Kidney capillary endothelial cell (primary cell): ENCODE results near the gene PNLIP.

Source experiments
- DNase-seq: peaks from one replicate; pipeline ENCODE4 v3.0.0-alpha.2; 2018; ENCODE audit warnings: low spot score

Gene PNLIP

DNA sequence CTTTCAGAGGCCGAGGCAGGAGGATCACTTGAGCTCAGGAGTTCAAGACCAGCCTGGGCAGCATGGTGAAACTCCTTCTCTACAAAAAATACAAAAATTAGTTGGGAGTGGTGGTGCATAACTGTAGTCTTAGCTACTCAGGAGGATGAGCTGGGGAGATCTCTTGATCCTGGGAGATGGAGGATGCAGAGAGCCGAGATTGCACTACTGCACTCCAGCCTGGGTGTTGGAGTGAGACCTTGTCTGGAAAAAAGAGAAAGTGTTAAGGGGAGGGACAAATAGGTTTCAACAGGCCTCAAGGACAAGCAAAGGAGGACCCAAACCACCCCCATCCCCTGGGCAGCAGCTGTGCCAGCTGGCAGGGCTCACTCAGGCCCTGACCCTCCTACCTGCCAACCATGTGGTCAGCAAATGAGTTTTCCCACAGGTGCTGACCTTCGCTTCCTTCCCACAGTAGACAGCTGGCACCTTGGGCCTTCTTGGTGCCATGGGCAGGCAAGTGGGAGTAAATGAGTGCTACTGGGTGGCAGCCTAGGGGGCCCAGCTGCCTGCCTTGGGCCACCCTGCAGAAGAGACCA lies 69.6 kb downstream of the PNLIP start:
- no peak for DNase-seq
